Liver (tissue), 3 donors: ENCODE data around the gene MACROH2A2.

Source experiments
- CTCF ChIP-seq: fragments of 150-350 bp; IDR thresholded peaks from 2 replicates; pipeline ENCODE4 v1.5.1; 2017; ENCODE audit warnings: improper control_type of control experiment, low read depth, low read length; ENCODE audit not compliant: missing input control
- GABPA ChIP-seq, 2 donors: IDR thresholded peaks in 1 of 2; conservative IDR thresholded peaks in 1 of 2; 2 replicates each; pipeline ENCODE4 v1.6.1; 2016; ENCODE audit warnings: antibody characterized with exemption in 2 of 2, mild to moderate bottlenecking in 1 of 2, moderate library complexity in 1 of 2
- HNF4A ChIP-seq, 2 donors: conservative IDR thresholded peaks; 2 replicates each; pipeline ENCODE4 v1.6.1; 2016; ENCODE audit warnings: antibody characterized with exemption in 2 of 2, mild to moderate bottlenecking in 2 of 2
- JUND ChIP-seq, 2 donors: IDR thresholded peaks; 2 replicates each; pipeline ENCODE4 v1.6.1; 2016; ENCODE audit warnings: antibody characterized with exemption in 2 of 2
- MAX ChIP-seq: IDR thresholded peaks from 2 replicates; pipeline ENCODE4 v1.6.1; 2016; ENCODE audit warnings: antibody characterized with exemption
- RAD21 ChIP-seq, 2 donors: IDR thresholded peaks; 2 replicates each; pipeline ENCODE4 v1.6.1; 2016; ENCODE audit warnings: antibody characterized with exemption in 2 of 2, mild to moderate bottlenecking in 2 of 2
- REST ChIP-seq: IDR thresholded peaks from 2 replicates; pipeline ENCODE4 v1.6.1; 2016; ENCODE audit warnings: antibody characterized with exemption, mild to moderate bottlenecking
- SP1 ChIP-seq: IDR thresholded peaks from 2 replicates; pipeline ENCODE4 v1.6.1; 2018; ENCODE audit warnings: antibody characterized with exemption, mild to moderate bottlenecking
- YY1 ChIP-seq: IDR thresholded peaks from 2 replicates; pipeline ENCODE4 v1.6.1; 2016; ENCODE audit warnings: antibody characterized with exemption, mild to moderate bottlenecking
- donor health status: healthy.
- donor health status: healthy.

- TF ChIP-seq CTCF (no peak), GABPA (IDR thresholded peaks at IDR 0.05 in 1 of 2, conservative IDR thresholded peaks at IDR 0.05 in 1 of 2) (no peak), HNF4A (conservative IDR thresholded peaks at IDR 0.05) (no peak), JUND (IDR thresholded peaks at IDR 0.05) (no peak), MAX (no peak), REST (no peak), RAD21 (IDR thresholded peaks at IDR 0.05) (no peak), YY1 (no peak), SP1 (no peak)
These were observed 91.9 kb downstream of the MACROH2A2 start for GRCh38 chr10:70144372-70145110.
